K562 (cell line): ENCODE measurements around the gene ZFAND3.

Experiments used
- CBX8 ChIP-seq: fragments of 200-600 bp; sonication (generic); IDR thresholded peaks from 2 replicates; pipeline ENCODE4 v1.6.1; 2012; ENCODE audit warnings: borderline replicate concordance, mixed run types, low read depth, mild to moderate bottlenecking, moderate library complexity, mixed read lengths, low read length, control low read depth, inconsistent platforms; ENCODE audit not compliant: poor library complexity, severe bottlenecking; ENCODE audit errors: extremely low read depth
- SMAD1 ChIP-seq: fragments of 150-350 bp; IDR thresholded peaks from 2 replicates; pipeline ENCODE4 v1.6.1; 2014; ENCODE audit warnings: low read length, low read depth; ENCODE audit not compliant: partially characterized antibody

DNA sequence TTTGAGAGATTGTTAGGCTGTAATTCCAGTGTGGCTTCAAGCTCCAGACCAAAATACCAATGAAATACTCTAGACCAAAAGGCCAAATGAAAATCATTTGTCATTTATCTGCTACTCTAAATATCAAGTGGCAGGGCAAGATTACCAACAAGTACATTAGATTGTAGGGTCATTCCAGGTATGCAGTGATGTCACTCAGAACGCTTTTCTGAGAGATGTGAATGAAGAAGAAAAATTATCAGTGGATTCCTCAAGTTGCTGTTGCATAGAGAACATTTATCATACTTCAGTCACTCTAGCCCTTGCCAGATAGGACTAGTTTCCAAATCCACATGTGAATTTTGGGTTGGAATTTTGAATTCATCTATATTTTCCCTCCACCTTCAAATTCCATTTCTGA is 65.0 kb downstream of the ZFAND3 start:
- no peak for TF ChIP-seq SMAD1
- TF ChIP-seq CBX8: no peak
